ENCODE data around the gene GRID1. TPM values are rescaled to one million over a fixed set of nuclear protein-coding genes. Genes with fewer than 3 reads are reported as not detected.

Gene GRID1
- total RNA-seq, 1 donor from 2014 or later, result 7.1 TPM

- Histone ChIP-seq H3K27ac (no peak overlapping the region), H3K36me3 (no peaks in the 10 kb centered on the region), H3K9me3 (no peaks in the 10 kb centered on the region), H3K27me3 (no peaks in the 10 kb centered on the region), H3K4me1 (no peaks in the 10 kb centered on the region), H3K4me3 (no peak overlapping the region)
- intact Hi-C loops (cut with DNase I), result no loop called here
- no peak for DNase-seq (ENCODE audit: extremely low spot score in 2 of 2)
- TF ChIP-seq CTCF (IDR thresholded peaks at IDR 0.05), result no peak
- TF ChIP-seq POLR2AphosphoS5 (IDR thresholded peaks at IDR 0.05; ENCODE audit: insufficient read depth in 1 of 2, low read depth in 1 of 2), result no peak
- no peak for TF ChIP-seq POLR2A (IDR thresholded peaks at IDR 0.05)
Measured at GRCh38 chr10:86330778-86331763, 35.5 kb downstream of the GRID1 start.

- no peak for DNase-seq (ENCODE audit: extremely low spot score in 2 of 2)
Measured at GRCh38 chr10:86329896-86330680, 36.5 kb downstream of the GRID1 start.

GRCh38 chr10:86329093-86329710 lies 37.4 kb downstream of the GRID1 start:
- Histone ChIP-seq H3K4me3 (no peak overlapping the region), H3K36me3 (no peaks in the 10 kb centered on the region), H3K9me3 (no peaks in the 10 kb centered on the region), H3K4me1 (no peaks in the 10 kb centered on the region), H3K27me3 (no peaks in the 10 kb centered on the region), H3K27ac (no peak overlapping the region)
- intact Hi-C loops (cut with DNase I), result no loop called here
- TF ChIP-seq POLR2A (IDR thresholded peaks at IDR 0.05), result no peak
- no peak for TF ChIP-seq POLR2AphosphoS5 (IDR thresholded peaks at IDR 0.05; ENCODE audit: insufficient read depth in 1 of 2, low read depth in 1 of 2)
- no peak for TF ChIP-seq CTCF (IDR thresholded peaks at IDR 0.05)
- DNase-seq (ENCODE audit: extremely low spot score in 2 of 2), result no peak

More at GRCh38 chr10:86329896-86330680, 36.5 kb downstream of the GRID1 start:
- TF ChIP-seq POLR2AphosphoS5 (IDR thresholded peaks at IDR 0.05; ENCODE audit: insufficient read depth in 1 of 2, low read depth in 1 of 2), result no peak
- no peak for TF ChIP-seq POLR2A (IDR thresholded peaks at IDR 0.05)
- no peak for TF ChIP-seq CTCF (IDR thresholded peaks at IDR 0.05)
- Histone ChIP-seq H3K4me3 (no peak overlapping the region), H3K9me3 (no peaks in the 10 kb centered on the region), H3K27ac (no peak overlapping the region), H3K4me1 (no peaks in the 10 kb centered on the region), H3K27me3 (no peaks in the 10 kb centered on the region), H3K36me3 (no peaks in the 10 kb centered on the region)
- intact Hi-C loops (cut with DNase I), result no loop called here

- no peaks in the 10 kb centered on the region for H3K9me3 ChIP-seq
- intact Hi-C loops (cut with DNase I), result no loop called here
- no peak overlapping the region for H3K27ac ChIP-seq
- no peak overlapping the region for H3K4me3 ChIP-seq
- no peaks in the 10 kb centered on the region for H3K36me3 ChIP-seq
- H3K27me3 ChIP-seq, result no peaks in the 10 kb centered on the region
- TF ChIP-seq CTCF (IDR thresholded peaks at IDR 0.05) (no peak), POLR2A (IDR thresholded peaks at IDR 0.05) (no peak), POLR2AphosphoS5 (IDR thresholded peaks at IDR 0.05; ENCODE audit: insufficient read depth in 1 of 2, low read depth in 1 of 2) (no peak)
- DNase-seq (ENCODE audit: extremely low spot score in 2 of 2), result no peak
- no peaks in the 10 kb centered on the region for H3K4me1 ChIP-seq
Measured at GRCh38 chr10:86327954-86328725, 38.5 kb downstream of the GRID1 start.
